OCI-LY3 (cell line): ENCODE data around the gene ACAD10.
"Not testable (repeated sequence)": the region's sequence is repeated elsewhere in the genome, so short reads cannot be mapped to it uniquely, and the experiment has no call there.

Source experiments
- H2AFZ ChIP-seq: fragments of 200-600, 300-600 bp; shearing (Covaris generic); 2 replicates; pipeline ENCODE4 v1.6.0; 2014; ENCODE audit warnings: antibody characterized with exemption, low read depth, low read length
- H3K27ac ChIP-seq: fragments of 200-600, 300-600 bp; sonication (generic); 2 replicates; pipeline ENCODE4 v1.5.1; 2014; ENCODE audit warnings: mild to moderate bottlenecking, low read length, moderate library complexity, mixed read lengths
- H3K27me3 ChIP-seq: fragments of 200-600, 300-600 bp; sonication (generic); 2 replicates; pipeline ENCODE4 v1.6.1; 2014; ENCODE audit warnings: low read depth, low read length, mixed read lengths
- H3K36me3 ChIP-seq: fragments of 200-600, 300-600 bp; sonication (generic); replicated peaks from 2 replicates; pipeline ENCODE3; 2014; ENCODE audit warnings: low read depth, low read length, mixed read lengths
- H3K4me1 ChIP-seq: fragments of 300-600, 200-600 bp; sonication (generic); 2 replicates; pipeline ENCODE4 v1.6.1; 2014; ENCODE audit warnings: low read length, mixed read lengths
- H3K4me2 ChIP-seq: fragments of 200-600, 300-600 bp; sonication (generic); 2 replicates; pipeline ENCODE4 v1.6.1; 2014; ENCODE audit warnings: low read length, mixed read lengths
- H3K4me3 ChIP-seq: fragments of 300-600, 200-600 bp; sonication (generic); 2 replicates; pipeline ENCODE4 v1.5.1; 2014; ENCODE audit warnings: antibody characterized with exemption, mild to moderate bottlenecking, low read length, moderate library complexity
- H3K79me2 ChIP-seq: fragments of 300-600, 200-600 bp; shearing (Covaris generic); 2 replicates; pipeline ENCODE4 v1.6.1; 2014; ENCODE audit warnings: mild to moderate bottlenecking, low read length, mixed read lengths
- H3K9ac ChIP-seq: fragments of 300-600, 200-600 bp; shearing (Covaris generic); 2 replicates; pipeline ENCODE4 v1.6.0; 2014; ENCODE audit warnings: mild to moderate bottlenecking, low read length, moderate library complexity
- H3K9me3 ChIP-seq: fragments of 200-600, 300-600 bp; shearing (Covaris generic); 2 replicates; pipeline ENCODE4 v1.6.1; 2014; ENCODE audit warnings: low read length, mixed read lengths; ENCODE audit not compliant: insufficient read depth
- H4K20me1 ChIP-seq: fragments of 200-600, 300-600 bp; sonication (generic); 2 replicates; pipeline ENCODE4 v1.6.1; 2016; ENCODE audit warnings: low read length, mixed read lengths; ENCODE audit not compliant: insufficient read depth
- EZH2phosphoT487 ChIP-seq: fragments of 200-600 bp; shearing (Covaris generic); IDR thresholded peaks from 2 replicates; pipeline ENCODE4 v1.6.1; 2018; ENCODE audit warnings: antibody characterized with exemption, mixed run types, low read depth
- TF ChIP-seq, protein P1 (sequence below): fragments of 200-600, 300-600 bp; sonication (generic); IDR thresholded peaks from 2 replicates; pipeline ENCODE4 v1.5.1; 2014; ENCODE audit warnings: antibody characterized with exemption, low read length, low read depth

Gene ACAD10

DNA sequence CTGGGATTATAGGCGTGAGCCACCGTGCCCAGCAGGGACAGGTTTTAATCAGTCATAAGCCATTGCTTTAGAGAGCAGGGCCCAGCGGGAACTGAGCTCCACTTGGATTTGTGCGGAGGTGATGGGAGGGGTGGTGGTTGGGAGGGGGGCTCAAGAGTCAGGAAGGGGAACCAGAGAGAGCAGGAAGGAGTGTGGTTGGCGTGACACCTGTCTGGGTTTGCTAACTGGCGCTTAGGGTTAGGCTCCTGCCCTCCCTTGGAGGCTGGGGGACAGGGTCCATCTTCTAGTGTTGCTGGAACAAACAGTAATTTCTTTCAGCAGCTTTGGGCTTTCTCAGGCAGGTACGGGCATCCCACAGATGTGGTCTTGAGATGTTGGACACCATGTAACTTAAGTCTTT, 73.4 kb downstream of the ACAD10 start:
- Histone ChIP-seq H2AFZ (no peak overlapping the region), H3K27ac (no peak overlapping the region), H3K9ac (no peak overlapping the region), H4K20me1 (no peaks in the 10 kb centered on the region), H3K36me3 (peaks cover 7% of the 10 kb centered on the region), H3K4me1 (peaks cover 47% of the 10 kb centered on the region), H3K9me3 (no peaks in the 10 kb centered on the region), H3K27me3 (no peaks in the 10 kb centered on the region), H3K79me2 (no peaks in the 10 kb centered on the region), H3K4me2 (no peak overlapping the region), H3K4me3 (no peak overlapping the region)
- TF ChIP-seq, protein P1, sequence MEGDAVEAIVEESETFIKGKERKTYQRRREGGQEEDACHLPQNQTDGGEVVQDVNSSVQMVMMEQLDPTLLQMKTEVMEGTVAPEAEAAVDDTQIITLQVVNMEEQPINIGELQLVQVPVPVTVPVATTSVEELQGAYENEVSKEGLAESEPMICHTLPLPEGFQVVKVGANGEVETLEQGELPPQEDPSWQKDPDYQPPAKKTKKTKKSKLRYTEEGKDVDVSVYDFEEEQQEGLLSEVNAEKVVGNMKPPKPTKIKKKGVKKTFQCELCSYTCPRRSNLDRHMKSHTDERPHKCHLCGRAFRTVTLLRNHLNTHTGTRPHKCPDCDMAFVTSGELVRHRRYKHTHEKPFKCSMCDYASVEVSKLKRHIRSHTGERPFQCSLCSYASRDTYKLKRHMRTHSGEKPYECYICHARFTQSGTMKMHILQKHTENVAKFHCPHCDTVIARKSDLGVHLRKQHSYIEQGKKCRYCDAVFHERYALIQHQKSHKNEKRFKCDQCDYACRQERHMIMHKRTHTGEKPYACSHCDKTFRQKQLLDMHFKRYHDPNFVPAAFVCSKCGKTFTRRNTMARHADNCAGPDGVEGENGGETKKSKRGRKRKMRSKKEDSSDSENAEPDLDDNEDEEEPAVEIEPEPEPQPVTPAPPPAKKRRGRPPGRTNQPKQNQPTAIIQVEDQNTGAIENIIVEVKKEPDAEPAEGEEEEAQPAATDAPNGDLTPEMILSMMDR, result no peak

DNA sequence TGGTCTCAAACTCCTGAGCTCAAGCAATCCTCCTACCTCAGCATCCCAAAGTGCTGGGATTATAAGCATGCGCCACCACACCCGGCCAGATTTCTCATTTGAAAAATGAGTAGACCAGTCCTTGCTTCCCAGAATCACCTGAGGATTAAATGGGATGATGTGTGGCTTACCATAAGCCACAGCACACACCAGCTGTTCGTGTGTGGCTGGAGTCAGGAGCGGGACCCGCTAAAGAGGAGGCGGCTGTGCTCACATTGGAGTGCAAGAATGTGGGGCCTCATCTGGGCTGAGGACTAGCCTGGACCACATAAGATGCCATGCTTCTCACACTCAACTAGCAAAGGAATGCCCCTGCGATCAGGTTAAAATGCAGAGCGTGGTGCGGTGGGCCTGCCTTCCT, 74.1 kb downstream of the ACAD10 start:
- no peaks in the 10 kb centered on the region for H3K9me3 ChIP-seq

DNA sequence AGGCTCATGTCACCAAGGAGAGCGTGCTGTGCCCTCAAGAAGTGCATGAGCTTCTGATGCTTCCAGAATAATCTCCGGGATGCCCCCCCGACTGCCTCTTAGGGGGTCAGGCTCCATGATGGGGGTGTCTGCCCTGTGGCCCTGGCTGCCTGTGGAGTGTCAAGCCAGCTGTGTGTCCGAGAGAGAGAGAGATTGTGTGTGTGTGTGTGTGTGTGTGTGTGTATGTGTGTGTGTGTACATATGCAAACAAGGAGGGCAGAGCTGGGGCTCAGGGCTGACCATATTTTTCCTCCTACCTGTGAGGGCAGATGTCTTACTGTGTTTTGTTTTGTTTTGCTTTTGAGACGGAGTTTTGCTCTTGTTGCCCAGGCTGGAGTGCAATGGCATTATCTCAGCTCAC, 75.2 kb downstream of the ACAD10 start:
- no peak overlapping the region for H3K4me2 ChIP-seq
- peaks cover 7% of the 10 kb centered on the region for H3K36me3 ChIP-seq
- no peaks in the 10 kb centered on the region for H4K20me1 ChIP-seq
- no peak overlapping the region for H3K9ac ChIP-seq
- no peaks in the 10 kb centered on the region for H3K79me2 ChIP-seq
- no peak overlapping the region for H3K27ac ChIP-seq
- H3K4me1 ChIP-seq, result peaks cover 63% of the 10 kb centered on the region
- TF ChIP-seq EZH2phosphoT487, result no peak
- TF ChIP-seq, protein P1, result no peak
- H3K9me3 ChIP-seq, result no peaks in the 10 kb centered on the region
- no peak overlapping the region for H3K4me3 ChIP-seq
- H2AFZ ChIP-seq, result no peak overlapping the region
- H3K27me3 ChIP-seq, result no peaks in the 10 kb centered on the region

More for the DNA sequence above, 74.1 kb downstream of the ACAD10 start:
- H3K27ac ChIP-seq, result no peak overlapping the region
- no peaks in the 10 kb centered on the region for H4K20me1 ChIP-seq
- no peak overlapping the region for H3K9ac ChIP-seq
- peaks cover 53% of the 10 kb centered on the region for H3K4me1 ChIP-seq
- peaks cover 7% of the 10 kb centered on the region for H3K36me3 ChIP-seq
- no peak overlapping the region for H2AFZ ChIP-seq
- no peaks in the 10 kb centered on the region for H3K79me2 ChIP-seq
- TF ChIP-seq EZH2phosphoT487, result no peak
- TF ChIP-seq, protein P1, result no peak
- no peak overlapping the region for H3K4me2 ChIP-seq
- no peak overlapping the region for H3K4me3 ChIP-seq
- no peaks in the 10 kb centered on the region for H3K27me3 ChIP-seq

DNA sequence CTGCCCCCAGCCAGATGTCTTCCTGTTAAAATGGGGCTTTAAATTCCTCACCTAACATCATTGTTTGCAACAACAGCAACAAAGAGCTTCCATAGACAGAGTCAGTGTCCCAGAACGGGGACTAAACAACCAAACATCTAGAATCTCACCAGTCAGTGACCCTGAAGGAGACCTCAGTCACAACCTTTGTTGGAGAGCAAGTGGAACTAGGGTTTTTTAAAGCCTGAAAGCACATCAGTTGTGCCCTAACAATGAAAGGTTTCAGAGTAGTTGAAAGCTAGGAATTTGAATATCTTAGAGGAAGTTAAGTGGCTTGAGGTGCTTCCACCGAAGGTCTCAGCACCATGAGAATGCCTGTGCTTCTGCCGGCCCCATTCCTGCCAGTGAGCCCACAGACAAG, 75.9 kb downstream of the ACAD10 start:
- no peaks in the 10 kb centered on the region for H4K20me1 ChIP-seq
- peaks cover 67% of the 10 kb centered on the region for H3K4me1 ChIP-seq
- peak overlapping the region; percentile 65 for H3K4me2 ChIP-seq
- no peaks in the 10 kb centered on the region for H3K79me2 ChIP-seq
- no peak overlapping the region for H2AFZ ChIP-seq
- no peaks in the 10 kb centered on the region for H3K9me3 ChIP-seq
- no peaks in the 10 kb centered on the region for H3K27me3 ChIP-seq
- peak overlapping the region; percentile 28; the same call in 1 of the 2 replicates for H3K4me3 ChIP-seq
- H3K36me3 ChIP-seq, result peaks cover 6% of the 10 kb centered on the region
- peak overlapping the region; percentile 4; the same call in 1 of the 2 replicates for H3K27ac ChIP-seq
- no peak overlapping the region for H3K9ac ChIP-seq
- TF ChIP-seq EZH2phosphoT487, result no peak
- TF ChIP-seq, protein P1, result no peak

DNA sequence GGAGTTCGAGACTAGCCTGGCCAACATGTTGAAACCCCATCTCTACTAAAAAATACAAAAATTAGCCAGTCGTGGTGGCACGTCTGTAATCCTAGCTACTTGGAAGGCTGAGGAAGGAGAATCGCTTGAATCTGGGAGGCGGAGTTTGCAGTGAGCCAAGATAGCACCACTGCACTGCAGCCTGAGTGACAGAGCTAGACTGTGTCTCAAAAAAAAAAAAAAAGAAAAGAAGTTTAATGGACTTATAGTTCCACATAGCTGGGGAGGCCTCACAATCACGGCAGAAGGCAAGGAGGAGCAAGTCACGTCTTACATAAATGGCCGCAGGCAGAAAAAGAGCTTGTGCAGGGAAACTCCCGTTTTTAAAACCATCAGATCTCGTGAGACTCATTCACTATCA, 77.7 kb downstream of the ACAD10 start:
- not testable (repeated sequence) for H3K4me2 ChIP-seq, H3K36me3 ChIP-seq
- peak overlapping the region; percentile 48; the same call in 1 of the 2 replicates for H3K27ac ChIP-seq

More for the DNA sequence above, 77.7 kb downstream of the ACAD10 start:
- H3K4me3 ChIP-seq, H3K27me3 ChIP-seq, H2AFZ ChIP-seq, H4K20me1 ChIP-seq, H3K9ac ChIP-seq, H3K9me3 ChIP-seq: not testable (repeated sequence)
- peaks cover 62% of the 10 kb centered on the region for H3K4me1 ChIP-seq
- peaks cover 11% of the 10 kb centered on the region; the same call in 1 of the 2 replicates for H3K79me2 ChIP-seq
